Measurements from ENCODE around the gene EEFSEC.

Gene EEFSEC

GRCh38 chr3:128317698-128318231, 164.5 kb downstream of the EEFSEC start:
- no peak for DNase-seq (ENCODE audit: low read depth)

- no peak for DNase-seq (ENCODE audit: low read depth)
Measured at GRCh38 chr3:128318275-128318941, 165.1 kb downstream of the EEFSEC start.

- no peak for DNase-seq (ENCODE audit: low read depth)
Measured at GRCh38 chr3:128319107-128319506, 165.8 kb downstream of the EEFSEC start.

- no peak for DNase-seq (ENCODE audit: low read depth)
Measured at GRCh38 chr3:128319741-128320141, 166.5 kb downstream of the EEFSEC start.

- DNase-seq (ENCODE audit: low read depth) = no peak
Measured at GRCh38 chr3:128320551-128321340, 167.5 kb downstream of the EEFSEC start.

GRCh38 chr3:128321418-128321817, 168.1 kb downstream of the EEFSEC start:
- no peak for DNase-seq (ENCODE audit: low read depth)

- DNase-seq (ENCODE audit: low read depth) = peak; percentile 15
Measured at GRCh38 chr3:128322030-128323022, 169.0 kb downstream of the EEFSEC start.

- DNase-seq (ENCODE audit: low read depth) = no peak
Measured at GRCh38 chr3:128323206-128324081, 170.2 kb downstream of the EEFSEC start.

GRCh38 chr3:128324911-128325592, 171.8 kb downstream of the EEFSEC start:
- no peak for DNase-seq (ENCODE audit: low read depth)

- no peak for DNase-seq (ENCODE audit: low read depth)
Measured at GRCh38 chr3:128326051-128326823, 173.0 kb downstream of the EEFSEC start.

GRCh38 chr3:128327606-128328031, 174.3 kb downstream of the EEFSEC start:
- no peak for DNase-seq (ENCODE audit: low read depth)

GRCh38 chr3:128328546-128329458, 175.5 kb downstream of the EEFSEC start:
- no peak for DNase-seq (ENCODE audit: low read depth)

GRCh38 chr3:128329491-128330213, 176.4 kb downstream of the EEFSEC start:
- DNase-seq (ENCODE audit: low read depth) = no peak

- no peak for DNase-seq (ENCODE audit: low read depth)
Measured at GRCh38 chr3:128330214-128330842, 177.0 kb downstream of the EEFSEC start.

- no peak for DNase-seq (ENCODE audit: low read depth)
Measured at GRCh38 chr3:128334086-128334645, 180.9 kb downstream of the EEFSEC start.

GRCh38 chr3:128334766-128335165, 181.5 kb downstream of the EEFSEC start:
- no peak for DNase-seq (ENCODE audit: low read depth)

Measured in activated T-helper 9 cell treated with anti-CD3 and anti-CD28 coated beads, Interleukin-2, amount 50 U/mL, for 16 hours (primary cell).